ENCODE data around the gene PRICKLE2. TPM values are rescaled to one million over a fixed set of nuclear protein-coding genes. Genes with fewer than 3 reads are reported as not detected.
A peak's percentile ranks its signal among the peaks of the same experiment; 100 is the strongest.

The PRICKLE2 gene
- total RNA-seq, 1 experiment from 2014 or later = 0.65 TPM

GRCh38 chr3:64151342-64151871 is 73.9 kb downstream of the PRICKLE2 start:
- H3K27ac ChIP-seq = peak overlapping the region; percentile 65; the same call in 1 of the 2 replicates
- peaks cover 5% of the 10 kb centered on the region; the same call in 1 of the 2 replicates for H3K4me1 ChIP-seq
- H3K9me3 ChIP-seq (replicated peaks) = no peaks in the 10 kb centered on the region
- no peak overlapping the region for H3K4me3 ChIP-seq
- no peaks in the 10 kb centered on the region for H3K27me3 ChIP-seq
- H3K36me3 ChIP-seq = no peaks in the 10 kb centered on the region
- DNase-seq = no peak

- Histone ChIP-seq H3K27ac (peak overlapping the region; percentile 65), H3K4me3 (peak overlapping the region; percentile 36), H3K9me3 (replicated peaks) (no peaks in the 10 kb centered on the region), H3K27me3 (no peaks in the 10 kb centered on the region), H3K4me1 (peaks cover 5% of the 10 kb centered on the region; the same call in 1 of the 2 replicates), H3K36me3 (no peaks in the 10 kb centered on the region)
- peak; percentile 75 for DNase-seq
Measured at GRCh38 chr3:64150623-64151207, 74.6 kb downstream of the PRICKLE2 start.

GRCh38 chr3:64149886-64150285 is 75.4 kb downstream of the PRICKLE2 start:
- Histone ChIP-seq H3K4me3 (no peak overlapping the region), H3K27ac (no peak overlapping the region; the same call in 1 of the 2 replicates), H3K27me3 (no peaks in the 10 kb centered on the region), H3K4me1 (peaks cover 5% of the 10 kb centered on the region; the same call in 1 of the 2 replicates), H3K9me3 (replicated peaks) (no peaks in the 10 kb centered on the region), H3K36me3 (no peaks in the 10 kb centered on the region)
- DNase-seq = no peak

- Histone ChIP-seq H3K4me3 (no peak overlapping the region), H3K36me3 (no peaks in the 10 kb centered on the region), H3K27me3 (no peaks in the 10 kb centered on the region), H3K4me1 (peaks cover 5% of the 10 kb centered on the region; the same call in 1 of the 2 replicates), H3K27ac (no peak overlapping the region), H3K9me3 (replicated peaks) (no peaks in the 10 kb centered on the region)
- DNase-seq = no peak
Measured at GRCh38 chr3:64148955-64149653, 76.2 kb downstream of the PRICKLE2 start.

- Histone ChIP-seq H3K9me3 (replicated peaks) (no peaks in the 10 kb centered on the region), H3K27ac (no peak overlapping the region), H3K27me3 (no peaks in the 10 kb centered on the region), H3K4me3 (no peak overlapping the region), H3K4me1 (peaks cover 5% of the 10 kb centered on the region; the same call in 1 of the 2 replicates), H3K36me3 (no peaks in the 10 kb centered on the region)
- no peak for DNase-seq
Measured at GRCh38 chr3:64147211-64147610, 78.1 kb downstream of the PRICKLE2 start.

- no peaks in the 10 kb centered on the region for H3K36me3 ChIP-seq
- H3K9me3 ChIP-seq (replicated peaks) = no peaks in the 10 kb centered on the region
- no peak overlapping the region for H3K27ac ChIP-seq
- H3K4me3 ChIP-seq = no peak overlapping the region
- no peak for DNase-seq
- H3K27me3 ChIP-seq = no peaks in the 10 kb centered on the region
- peaks cover 3% of the 10 kb centered on the region; the same call in 1 of the 2 replicates for H3K4me1 ChIP-seq
Measured at GRCh38 chr3:64145438-64145837, 79.8 kb downstream of the PRICKLE2 start.

- Histone ChIP-seq H3K27ac (no peak overlapping the region), H3K9me3 (replicated peaks) (no peaks in the 10 kb centered on the region), H3K36me3 (no peaks in the 10 kb centered on the region), H3K27me3 (no peaks in the 10 kb centered on the region), H3K4me1 (no peaks in the 10 kb centered on the region), H3K4me3 (no peak overlapping the region)
- no peak for DNase-seq
Measured at GRCh38 chr3:64144241-64144900, 80.9 kb downstream of the PRICKLE2 start.

GRCh38 chr3:64143409-64144130 is 81.7 kb downstream of the PRICKLE2 start:
- Histone ChIP-seq H3K9me3 (replicated peaks) (no peaks in the 10 kb centered on the region), H3K36me3 (no peaks in the 10 kb centered on the region), H3K27ac (no peak overlapping the region), H3K27me3 (no peaks in the 10 kb centered on the region), H3K4me3 (no peak overlapping the region), H3K4me1 (no peaks in the 10 kb centered on the region)
- no peak for DNase-seq

GRCh38 chr3:64141476-64141875 is 83.8 kb downstream of the PRICKLE2 start:
- no peak overlapping the region for H3K27ac ChIP-seq
- no peaks in the 10 kb centered on the region for H3K36me3 ChIP-seq
- no peaks in the 10 kb centered on the region for H3K27me3 ChIP-seq
- no peaks in the 10 kb centered on the region for H3K4me1 ChIP-seq
- no peak for DNase-seq
- H3K9me3 ChIP-seq (replicated peaks) = no peaks in the 10 kb centered on the region
- no peak overlapping the region for H3K4me3 ChIP-seq

GRCh38 chr3:64140651-64141050 is 84.6 kb downstream of the PRICKLE2 start:
- no peak overlapping the region for H3K27ac ChIP-seq
- no peaks in the 10 kb centered on the region for H3K27me3 ChIP-seq
- no peaks in the 10 kb centered on the region for H3K36me3 ChIP-seq
- no peaks in the 10 kb centered on the region for H3K4me1 ChIP-seq
- no peak overlapping the region for H3K4me3 ChIP-seq
- H3K9me3 ChIP-seq (replicated peaks) = no peaks in the 10 kb centered on the region
- DNase-seq = no peak

- H3K27ac ChIP-seq = no peak overlapping the region
- no peaks in the 10 kb centered on the region for H3K36me3 ChIP-seq
- H3K4me1 ChIP-seq = no peaks in the 10 kb centered on the region
- no peaks in the 10 kb centered on the region for H3K9me3 ChIP-seq (replicated peaks)
- H3K4me3 ChIP-seq = no peak overlapping the region
- DNase-seq = no peak
- H3K27me3 ChIP-seq = no peaks in the 10 kb centered on the region
Measured at GRCh38 chr3:64138656-64139375, 86.5 kb downstream of the PRICKLE2 start.

- no peak overlapping the region for H3K4me3 ChIP-seq
Measured at GRCh38 chr3:64138046-64138445, 87.2 kb downstream of the PRICKLE2 start.

GRCh38 chr3:64134882-64135281 is 90.4 kb downstream of the PRICKLE2 start:
- no peak overlapping the region for H3K4me3 ChIP-seq

More at GRCh38 chr3:64138046-64138445, 87.2 kb downstream of the PRICKLE2 start:
- no peaks in the 10 kb centered on the region for H3K4me1 ChIP-seq
- H3K36me3 ChIP-seq = no peaks in the 10 kb centered on the region
- no peaks in the 10 kb centered on the region for H3K27me3 ChIP-seq
- no peak for DNase-seq
- no peaks in the 10 kb centered on the region for H3K9me3 ChIP-seq (replicated peaks)
- H3K27ac ChIP-seq = no peak overlapping the region

GRCh38 chr3:64133987-64134386 is 91.3 kb downstream of the PRICKLE2 start:
- Histone ChIP-seq H3K36me3 (no peaks in the 10 kb centered on the region), H3K27ac (no peak overlapping the region), H3K9me3 (replicated peaks) (no peaks in the 10 kb centered on the region), H3K4me3 (no peak overlapping the region), H3K27me3 (no peaks in the 10 kb centered on the region), H3K4me1 (no peaks in the 10 kb centered on the region)
- no peak for DNase-seq

More at GRCh38 chr3:64134882-64135281, 90.4 kb downstream of the PRICKLE2 start:
- H3K36me3 ChIP-seq = no peaks in the 10 kb centered on the region
- no peaks in the 10 kb centered on the region for H3K27me3 ChIP-seq
- DNase-seq = no peak
- no peaks in the 10 kb centered on the region for H3K9me3 ChIP-seq (replicated peaks)
- H3K4me1 ChIP-seq = no peaks in the 10 kb centered on the region
- no peak overlapping the region for H3K27ac ChIP-seq

All from SJCRH30 (cell line).